GM23338 (cell line): Measurements from ENCODE around the gene CRTC3.

Experiments used
- CREB1 ChIP-seq: fragments of 250-450 bp; sonication (Bioruptor Pico); IDR thresholded peaks from 2 replicates; pipeline ENCODE4 v1.5.0; 2020; ENCODE audit warnings: low read depth, mild to moderate bottlenecking, moderate library complexity
- ETS1 ChIP-seq: IDR thresholded peaks from 2 replicates; pipeline ENCODE4 v1.6.1; 2016; ENCODE audit warnings: antibody characterized with exemption
- EZH2 ChIP-seq: fragments of 200-600 bp; sonication (generic); IDR thresholded peaks from one replicate; pipeline ENCODE4 v1.8.0; 2017; ENCODE audit warnings: antibody characterized with exemption, mild to moderate bottlenecking, low read depth; ENCODE audit not compliant: unreplicated experiment
- EZH2phosphoT487 ChIP-seq: fragments of 200-600 bp; sonication (generic); IDR thresholded peaks from one replicate; pipeline ENCODE4 v1.8.1; 2018; ENCODE audit warnings: antibody characterized with exemption; ENCODE audit not compliant: unreplicated experiment
- JUNB ChIP-seq: IDR thresholded peaks from one replicate; pipeline ENCODE4 v1.6.1; 2016; ENCODE audit warnings: antibody characterized with exemption; ENCODE audit not compliant: unreplicated experiment
- NANOG ChIP-seq: IDR thresholded peaks from 2 replicates; pipeline ENCODE4 v1.6.1; 2016; ENCODE audit warnings: antibody characterized with exemption, borderline replicate concordance
- POLR2AphosphoS5 ChIP-seq: IDR thresholded peaks from 2 replicates; pipeline ENCODE4 v1.6.1; 2016; ENCODE audit warnings: antibody characterized with exemption, low read depth
- STAT1 ChIP-seq: IDR thresholded peaks from one replicate; pipeline ENCODE4 v1.6.1; 2016; ENCODE audit warnings: antibody characterized with exemption; ENCODE audit not compliant: unreplicated experiment
- ZNF114 ChIP-seq: fragments of 250-450 bp; sonication (Bioruptor Pico); IDR thresholded peaks from 2 replicates; pipeline ENCODE4 v1.5.0; 2020; ENCODE audit warnings: mild to moderate bottlenecking, moderate library complexity
- TF ChIP-seq, protein P1 (sequence below), 2 experiments: fragments of 200-600 bp in 1 of 2; sonication (generic) in 1 of 2; conservative IDR thresholded peaks; 2 replicates each; pipeline versions ENCODE4 v1.5.1 to v1.6.1; 2016 to 2017; ENCODE audit warnings: antibody characterized with exemption in 2 of 2, low read depth in 2 of 2, mild to moderate bottlenecking in 2 of 2, moderate library complexity in 1 of 2
- TF ChIP-seq, protein P2 (sequence below): IDR thresholded peaks from one replicate; pipeline ENCODE4 v1.6.1; 2018; ENCODE audit warnings: antibody characterized with exemption; ENCODE audit not compliant: unreplicated experiment

- TF ChIP-seq ZNF114 (CRISPR knock-in tag) (no peak), NANOG (no peak), EZH2 (no peak), EZH2phosphoT487 (no peak), POLR2AphosphoS5 (no peak), ETS1 (no peak), CREB1 (CRISPR knock-in tag) (no peak), STAT1 (no peak), JUNB (no peak)
- TF ChIP-seq, protein P1, sequence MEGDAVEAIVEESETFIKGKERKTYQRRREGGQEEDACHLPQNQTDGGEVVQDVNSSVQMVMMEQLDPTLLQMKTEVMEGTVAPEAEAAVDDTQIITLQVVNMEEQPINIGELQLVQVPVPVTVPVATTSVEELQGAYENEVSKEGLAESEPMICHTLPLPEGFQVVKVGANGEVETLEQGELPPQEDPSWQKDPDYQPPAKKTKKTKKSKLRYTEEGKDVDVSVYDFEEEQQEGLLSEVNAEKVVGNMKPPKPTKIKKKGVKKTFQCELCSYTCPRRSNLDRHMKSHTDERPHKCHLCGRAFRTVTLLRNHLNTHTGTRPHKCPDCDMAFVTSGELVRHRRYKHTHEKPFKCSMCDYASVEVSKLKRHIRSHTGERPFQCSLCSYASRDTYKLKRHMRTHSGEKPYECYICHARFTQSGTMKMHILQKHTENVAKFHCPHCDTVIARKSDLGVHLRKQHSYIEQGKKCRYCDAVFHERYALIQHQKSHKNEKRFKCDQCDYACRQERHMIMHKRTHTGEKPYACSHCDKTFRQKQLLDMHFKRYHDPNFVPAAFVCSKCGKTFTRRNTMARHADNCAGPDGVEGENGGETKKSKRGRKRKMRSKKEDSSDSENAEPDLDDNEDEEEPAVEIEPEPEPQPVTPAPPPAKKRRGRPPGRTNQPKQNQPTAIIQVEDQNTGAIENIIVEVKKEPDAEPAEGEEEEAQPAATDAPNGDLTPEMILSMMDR (conservative IDR thresholded peaks at IDR 0.05; ENCODE audit: low read depth in 2 of 2): no peak
- TF ChIP-seq, protein P2, sequence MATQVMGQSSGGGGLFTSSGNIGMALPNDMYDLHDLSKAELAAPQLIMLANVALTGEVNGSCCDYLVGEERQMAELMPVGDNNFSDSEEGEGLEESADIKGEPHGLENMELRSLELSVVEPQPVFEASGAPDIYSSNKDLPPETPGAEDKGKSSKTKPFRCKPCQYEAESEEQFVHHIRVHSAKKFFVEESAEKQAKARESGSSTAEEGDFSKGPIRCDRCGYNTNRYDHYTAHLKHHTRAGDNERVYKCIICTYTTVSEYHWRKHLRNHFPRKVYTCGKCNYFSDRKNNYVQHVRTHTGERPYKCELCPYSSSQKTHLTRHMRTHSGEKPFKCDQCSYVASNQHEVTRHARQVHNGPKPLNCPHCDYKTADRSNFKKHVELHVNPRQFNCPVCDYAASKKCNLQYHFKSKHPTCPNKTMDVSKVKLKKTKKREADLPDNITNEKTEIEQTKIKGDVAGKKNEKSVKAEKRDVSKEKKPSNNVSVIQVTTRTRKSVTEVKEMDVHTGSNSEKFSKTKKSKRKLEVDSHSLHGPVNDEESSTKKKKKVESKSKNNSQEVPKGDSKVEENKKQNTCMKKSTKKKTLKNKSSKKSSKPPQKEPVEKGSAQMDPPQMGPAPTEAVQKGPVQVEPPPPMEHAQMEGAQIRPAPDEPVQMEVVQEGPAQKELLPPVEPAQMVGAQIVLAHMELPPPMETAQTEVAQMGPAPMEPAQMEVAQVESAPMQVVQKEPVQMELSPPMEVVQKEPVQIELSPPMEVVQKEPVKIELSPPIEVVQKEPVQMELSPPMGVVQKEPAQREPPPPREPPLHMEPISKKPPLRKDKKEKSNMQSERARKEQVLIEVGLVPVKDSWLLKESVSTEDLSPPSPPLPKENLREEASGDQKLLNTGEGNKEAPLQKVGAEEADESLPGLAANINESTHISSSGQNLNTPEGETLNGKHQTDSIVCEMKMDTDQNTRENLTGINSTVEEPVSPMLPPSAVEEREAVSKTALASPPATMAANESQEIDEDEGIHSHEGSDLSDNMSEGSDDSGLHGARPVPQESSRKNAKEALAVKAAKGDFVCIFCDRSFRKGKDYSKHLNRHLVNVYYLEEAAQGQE: no peak
Measured at GRCh38 chr15:90540768-90541167, 11.0 kb downstream of the CRTC3 start.
